ENCODE results near the gene UNC79.

UNC79 gene

GRCh38 chr14:93743270-93744060 is 312.7 kb downstream of the UNC79 start:
- no peak overlapping the region for H3K4me3 ChIP-seq (replicated peaks; ENCODE audit: low read depth, low read length)

GRCh38 chr14:93744176-93744575 is 313.4 kb downstream of the UNC79 start:
- TF ChIP-seq CTCF (IDR thresholded peaks at IDR 0.05; ENCODE audit: insufficient read depth, low read length, poor library complexity, severe bottlenecking): no peak
- no peak for DNase-seq (ENCODE audit: extremely low read depth, insufficient read length)
- Histone ChIP-seq H3K4me3 (replicated peaks; ENCODE audit: low read depth, low read length) (no peak overlapping the region), H3K36me3 (ENCODE audit: control insufficient read depth, insufficient read depth, low read length) (no peaks in the 10 kb centered on the region), H3K27me3 (replicated peaks; ENCODE audit: control insufficient read depth, insufficient read depth, low read length) (no peaks in the 10 kb centered on the region)

More at GRCh38 chr14:93743270-93744060, 312.7 kb downstream of the UNC79 start:
- DNase-seq (ENCODE audit: extremely low read depth, insufficient read length): no peak
- no peak for TF ChIP-seq CTCF (IDR thresholded peaks at IDR 0.05; ENCODE audit: insufficient read depth, low read length, poor library complexity, severe bottlenecking)
- H3K36me3 ChIP-seq (ENCODE audit: control insufficient read depth, insufficient read depth, low read length): no peaks in the 10 kb centered on the region
- no peaks in the 10 kb centered on the region for H3K27me3 ChIP-seq (replicated peaks; ENCODE audit: control insufficient read depth, insufficient read depth, low read length)

GRCh38 chr14:93744876-93745275 is 314.1 kb downstream of the UNC79 start:
- H3K4me3 ChIP-seq (replicated peaks; ENCODE audit: low read depth, low read length): no peak overlapping the region
- DNase-seq (ENCODE audit: extremely low read depth, insufficient read length): no peak
- H3K36me3 ChIP-seq (ENCODE audit: control insufficient read depth, insufficient read depth, low read length): no peaks in the 10 kb centered on the region
- TF ChIP-seq CTCF (IDR thresholded peaks at IDR 0.05; ENCODE audit: insufficient read depth, low read length, poor library complexity, severe bottlenecking): no peak
- H3K27me3 ChIP-seq (replicated peaks; ENCODE audit: control insufficient read depth, insufficient read depth, low read length): no peaks in the 10 kb centered on the region

- DNase-seq (ENCODE audit: extremely low read depth, insufficient read length): no peak
- no peak overlapping the region for H3K4me3 ChIP-seq (replicated peaks; ENCODE audit: low read depth, low read length)
- no peaks in the 10 kb centered on the region for H3K27me3 ChIP-seq (replicated peaks; ENCODE audit: control insufficient read depth, insufficient read depth, low read length)
- no peak for TF ChIP-seq CTCF (IDR thresholded peaks at IDR 0.05; ENCODE audit: insufficient read depth, low read length, poor library complexity, severe bottlenecking)
- no peaks in the 10 kb centered on the region for H3K36me3 ChIP-seq (ENCODE audit: control insufficient read depth, insufficient read depth, low read length)
These were observed 315.0 kb downstream of the UNC79 start for GRCh38 chr14:93745603-93746273.

GRCh38 chr14:93747102-93747501 is 316.4 kb downstream of the UNC79 start:
- H3K36me3 ChIP-seq (ENCODE audit: control insufficient read depth, insufficient read depth, low read length): no peaks in the 10 kb centered on the region
- no peaks in the 10 kb centered on the region for H3K27me3 ChIP-seq (replicated peaks; ENCODE audit: control insufficient read depth, insufficient read depth, low read length)
- no peak for DNase-seq (ENCODE audit: extremely low read depth, insufficient read length)
- H3K4me3 ChIP-seq (replicated peaks; ENCODE audit: low read depth, low read length): no peak overlapping the region
- no peak for TF ChIP-seq CTCF (IDR thresholded peaks at IDR 0.05; ENCODE audit: insufficient read depth, low read length, poor library complexity, severe bottlenecking)
